ENCODE measurements around the gene MT1X. TPM values are rescaled to one million over a fixed set of nuclear protein-coding genes. Genes with fewer than 3 reads are reported as not detected.

Gene MT1X
- total and polyA plus RNA-seq, 2 experiments from 2014 or later: 293 to 942 TPM

- no peaks in the 10 kb centered on the region for H4K20me1 ChIP-seq (replicated peaks; ENCODE audit: insufficient read depth)
- H3K27ac Mint-ChIP-seq: no peak overlapping the region
- no peaks in the 10 kb centered on the region for H3F3A ChIP-seq (replicated peaks; ENCODE audit: low read depth)
- peaks cover 16% of the 10 kb centered on the region for H3K36me3 Mint-ChIP-seq (ENCODE audit: low read depth)
- H3K79me2 ChIP-seq (replicated peaks; ENCODE audit: insufficient read depth): no peaks in the 10 kb centered on the region
- DNase-seq (ENCODE audit: low spot score) (no peak), ATAC-seq (no peak)
- H3K27me3 ChIP-seq (ENCODE audit: insufficient read depth): no peaks in the 10 kb centered on the region
- H3K4me3 Mint-ChIP-seq: no peak overlapping the region
- TF ChIP-seq ZNF331 (CRISPR knock-in tag; IDR thresholded peaks at IDR 0.05; ENCODE audit: low read depth): no peak
- no peak for TF ChIP-seq CTCF (conservative IDR thresholded peaks at IDR 0.05; ENCODE audit: low read depth in 2 of 2)
- H3K4me1 ChIP-seq (ENCODE audit: insufficient read depth): peaks cover 4% of the 10 kb centered on the region; the same call in 1 of the 2 replicates
- no peak overlapping the region for H3K4me3 ChIP-seq
- no peak overlapping the region for H2AFZ ChIP-seq
- H3K27me3 Mint-ChIP-seq (ENCODE audit: insufficient read depth, low read depth, poor library complexity): peaks cover 14% of the 10 kb centered on the region
- no peak overlapping the region for H3K4me2 ChIP-seq
- H3K36me3 ChIP-seq (ENCODE audit: insufficient read depth): no peaks in the 10 kb centered on the region
- H3K27ac ChIP-seq (ENCODE audit: low read depth): no peak overlapping the region
- no peaks in the 10 kb centered on the region for H3K9me2 ChIP-seq (ENCODE audit: insufficient read depth)
- H3K4me1 Mint-ChIP-seq: peaks cover 7% of the 10 kb centered on the region; the same call in 2 of the 3 replicates
- peaks cover 11% of the 10 kb centered on the region; the same call in 2 of the 3 replicates for H3K9me3 Mint-ChIP-seq
Observed at GRCh38 chr16:56690420-56691122, 8.3 kb downstream of the MT1X start.

DNA sequence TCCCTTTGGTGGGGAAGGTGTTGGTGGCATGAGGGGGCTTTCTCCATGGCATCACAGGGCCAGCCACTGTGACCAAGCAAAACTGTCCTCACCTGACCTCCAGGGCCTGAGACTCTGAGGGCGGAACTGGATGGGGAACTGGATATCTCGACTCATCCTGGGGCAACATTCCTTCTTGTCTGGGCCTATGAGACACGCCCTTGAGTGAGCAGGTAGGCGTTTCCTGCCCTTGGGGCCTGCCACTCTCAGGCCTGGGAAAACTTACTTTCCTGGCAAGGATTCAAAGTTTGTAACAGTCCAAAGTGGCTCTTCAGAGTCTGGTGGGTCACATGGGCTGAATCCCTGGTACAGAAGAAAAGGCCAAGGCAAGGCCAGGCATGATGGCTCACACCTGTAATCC is 9.6 kb downstream of the MT1X start:
- DNase-seq (ENCODE audit: low spot score): peak; percentile 67
- H3K36me3 ChIP-seq (ENCODE audit: insufficient read depth): no peaks in the 10 kb centered on the region
- ATAC-seq: peak; percentile 82
- TF ChIP-seq STAT1 (IDR thresholded peaks at IDR 0.05; ENCODE audit: unreplicated experiment) (no peak), POLR2AphosphoS5 (IDR thresholded peaks at IDR 0.05; ENCODE audit: low read depth) (no peak), EZH2phosphoT487 (IDR thresholded peaks at IDR 0.05; ENCODE audit: unreplicated experiment) (no peak), CREB1 (CRISPR knock-in tag; IDR thresholded peaks at IDR 0.05; ENCODE audit: low read depth) (no peak), REST (IDR thresholded peaks at IDR 0.05; ENCODE audit: unreplicated experiment) (no peak), CTCF (conservative IDR thresholded peaks at IDR 0.05; ENCODE audit: low read depth in 2 of 2) (no peak), ZNF114 (CRISPR knock-in tag; IDR thresholded peaks at IDR 0.05) (no peak), JUNB (IDR thresholded peaks at IDR 0.05; ENCODE audit: unreplicated experiment) (no peak), ZNF331 (CRISPR knock-in tag; IDR thresholded peaks at IDR 0.05; ENCODE audit: low read depth) (no peak)
- TF ChIP-seq, protein P1, sequence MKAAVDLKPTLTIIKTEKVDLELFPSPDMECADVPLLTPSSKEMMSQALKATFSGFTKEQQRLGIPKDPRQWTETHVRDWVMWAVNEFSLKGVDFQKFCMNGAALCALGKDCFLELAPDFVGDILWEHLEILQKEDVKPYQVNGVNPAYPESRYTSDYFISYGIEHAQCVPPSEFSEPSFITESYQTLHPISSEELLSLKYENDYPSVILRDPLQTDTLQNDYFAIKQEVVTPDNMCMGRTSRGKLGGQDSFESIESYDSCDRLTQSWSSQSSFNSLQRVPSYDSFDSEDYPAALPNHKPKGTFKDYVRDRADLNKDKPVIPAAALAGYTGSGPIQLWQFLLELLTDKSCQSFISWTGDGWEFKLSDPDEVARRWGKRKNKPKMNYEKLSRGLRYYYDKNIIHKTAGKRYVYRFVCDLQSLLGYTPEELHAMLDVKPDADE (IDR thresholded peaks at IDR 0.05): no peak

More for the DNA sequence above, 9.6 kb downstream of the MT1X start:
- peaks cover 9% of the 10 kb centered on the region for H3K9me3 Mint-ChIP-seq
- H3K4me3 ChIP-seq: no peak overlapping the region
- peak overlapping the region; percentile 89 for H2AFZ ChIP-seq
- no peak overlapping the region for H3K27ac ChIP-seq (ENCODE audit: low read depth)
- no peaks in the 10 kb centered on the region for H3K27me3 ChIP-seq (ENCODE audit: insufficient read depth)
- no peaks in the 10 kb centered on the region for H3K79me2 ChIP-seq (replicated peaks; ENCODE audit: insufficient read depth)
- H4K20me1 ChIP-seq (replicated peaks; ENCODE audit: insufficient read depth): no peaks in the 10 kb centered on the region
- H3K4me1 ChIP-seq (ENCODE audit: insufficient read depth): peaks cover 4% of the 10 kb centered on the region; the same call in 1 of the 2 replicates
- H3K27ac Mint-ChIP-seq: peak overlapping the region; percentile 70; the same call in 1 of the 2 replicates
- H3K4me3 Mint-ChIP-seq: no peak overlapping the region
- H3K36me3 Mint-ChIP-seq (ENCODE audit: low read depth): peaks cover 4% of the 10 kb centered on the region; the same call in 2 of the 3 replicates
- peaks cover 7% of the 10 kb centered on the region; the same call in 2 of the 3 replicates for H3K4me1 Mint-ChIP-seq
- no peak overlapping the region for H3K4me2 ChIP-seq
- H3K9me2 ChIP-seq (ENCODE audit: insufficient read depth): no peaks in the 10 kb centered on the region
- H3F3A ChIP-seq (replicated peaks; ENCODE audit: low read depth): no peaks in the 10 kb centered on the region
- H3K27me3 Mint-ChIP-seq (ENCODE audit: insufficient read depth, low read depth, poor library complexity): peaks cover 14% of the 10 kb centered on the region
